Body of pancreas (tissue), 4 donors: Measurements from ENCODE around the gene TMOD2.

Source experiments
- POLR2A ChIP-seq, 3 donors: fragments of 450-650 bp; IDR thresholded peaks; one replicate each; pipeline ENCODE4 v1.6.1; 2016; ENCODE audit warnings: antibody characterized with exemption in 3 of 3, mild to moderate bottlenecking in 2 of 3
- TF ChIP-seq, protein P1 (sequence below), 7 experiments: fragments of 450-650 bp in 4 of 7; fragments of 200-600 bp in 3 of 7; sonication (generic) in 3 of 7; IDR thresholded peaks; one replicate each; pipeline ENCODE4 v1.5.1; 2016 to 2019; ENCODE audit warnings: antibody characterized with exemption in 7 of 7

DNA sequence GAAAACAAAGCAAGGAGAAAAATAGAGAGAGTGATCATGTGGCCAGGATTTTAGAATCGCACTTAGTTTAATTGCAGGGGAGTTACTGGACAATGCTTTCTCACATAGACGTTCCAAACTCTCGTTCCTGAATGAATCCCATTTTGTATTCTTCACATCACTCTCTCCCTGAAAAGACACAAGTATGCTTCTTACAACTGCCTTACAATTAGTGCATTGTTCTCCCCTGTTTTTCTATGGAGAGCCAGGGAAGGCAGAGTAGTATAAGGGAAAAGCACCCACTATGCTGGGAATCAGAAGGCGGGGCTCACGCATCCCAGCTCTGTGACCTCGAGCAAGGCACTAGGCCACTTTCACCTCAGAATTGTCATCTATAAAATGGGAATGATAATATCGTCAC, 14.4 kb downstream of the TMOD2 start:
- no peak for TF ChIP-seq POLR2A (IDR thresholded peaks at IDR 0.05)
- TF ChIP-seq, protein P1, sequence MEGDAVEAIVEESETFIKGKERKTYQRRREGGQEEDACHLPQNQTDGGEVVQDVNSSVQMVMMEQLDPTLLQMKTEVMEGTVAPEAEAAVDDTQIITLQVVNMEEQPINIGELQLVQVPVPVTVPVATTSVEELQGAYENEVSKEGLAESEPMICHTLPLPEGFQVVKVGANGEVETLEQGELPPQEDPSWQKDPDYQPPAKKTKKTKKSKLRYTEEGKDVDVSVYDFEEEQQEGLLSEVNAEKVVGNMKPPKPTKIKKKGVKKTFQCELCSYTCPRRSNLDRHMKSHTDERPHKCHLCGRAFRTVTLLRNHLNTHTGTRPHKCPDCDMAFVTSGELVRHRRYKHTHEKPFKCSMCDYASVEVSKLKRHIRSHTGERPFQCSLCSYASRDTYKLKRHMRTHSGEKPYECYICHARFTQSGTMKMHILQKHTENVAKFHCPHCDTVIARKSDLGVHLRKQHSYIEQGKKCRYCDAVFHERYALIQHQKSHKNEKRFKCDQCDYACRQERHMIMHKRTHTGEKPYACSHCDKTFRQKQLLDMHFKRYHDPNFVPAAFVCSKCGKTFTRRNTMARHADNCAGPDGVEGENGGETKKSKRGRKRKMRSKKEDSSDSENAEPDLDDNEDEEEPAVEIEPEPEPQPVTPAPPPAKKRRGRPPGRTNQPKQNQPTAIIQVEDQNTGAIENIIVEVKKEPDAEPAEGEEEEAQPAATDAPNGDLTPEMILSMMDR (IDR thresholded peaks at IDR 0.05): no peak
